ENCODE results near the gene LPCAT2.

Gene LPCAT2

GRCh38 chr16:55543472-55543871 lies 34.6 kb downstream of the LPCAT2 start:
- H3K4me3 Mint-ChIP-seq: no peak overlapping the region
- DNase-seq (ENCODE audit: low spot score in 2 of 2): no peak
- H3K4me1 Mint-ChIP-seq: no peaks in the 10 kb centered on the region
- no peaks in the 10 kb centered on the region for H3K36me3 Mint-ChIP-seq
- H3K27ac Mint-ChIP-seq: no peak overlapping the region
- no peaks in the 10 kb centered on the region for H3K9me3 Mint-ChIP-seq
- no peak for ATAC-seq

DNA sequence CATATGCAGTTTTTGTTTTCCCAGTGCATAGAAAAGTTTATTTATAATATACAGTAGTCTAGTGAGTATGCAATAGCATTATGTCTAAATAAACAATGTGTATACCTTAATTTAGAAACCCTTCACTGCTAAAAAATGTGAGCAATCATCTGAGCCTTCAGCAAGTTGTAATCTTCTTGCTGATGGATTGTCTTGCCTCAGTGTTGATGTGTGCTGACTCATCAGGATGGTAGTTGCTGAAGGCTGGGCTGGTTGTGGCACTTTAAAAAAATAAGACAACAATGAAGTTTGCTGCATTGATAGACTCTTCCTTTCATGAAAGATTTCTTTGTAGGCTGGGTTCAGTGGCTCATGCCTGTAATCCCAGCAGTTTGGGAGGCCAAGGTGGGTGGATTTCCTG lies 43.7 kb downstream of the LPCAT2 start:
- no peak for ATAC-seq
- no peak for DNase-seq (ENCODE audit: low spot score in 2 of 2)
- no peaks in the 10 kb centered on the region for H3K36me3 Mint-ChIP-seq
- no peaks in the 10 kb centered on the region for H3K9me3 Mint-ChIP-seq
- H3K4me1 Mint-ChIP-seq: no peaks in the 10 kb centered on the region
- H3K4me3 Mint-ChIP-seq: no peak overlapping the region
- no peak overlapping the region for H3K27ac Mint-ChIP-seq

GRCh38 chr16:55555436-55555835 lies 46.6 kb downstream of the LPCAT2 start:
- no peak for ATAC-seq
- Mint-ChIP-seq H3K4me3 (no peak overlapping the region), H3K9me3 (no peaks in the 10 kb centered on the region), H3K27ac (no peak overlapping the region), H3K36me3 (no peaks in the 10 kb centered on the region), H3K4me1 (no peaks in the 10 kb centered on the region)
- no peak for DNase-seq (ENCODE audit: low spot score in 2 of 2)

GRCh38 chr16:55557186-55557585 lies 48.3 kb downstream of the LPCAT2 start:
- H3K36me3 Mint-ChIP-seq: no peaks in the 10 kb centered on the region
- ATAC-seq (no peak), DNase-seq (ENCODE audit: low spot score in 2 of 2) (no peak)
- H3K4me3 Mint-ChIP-seq: no peak overlapping the region
- no peaks in the 10 kb centered on the region for H3K9me3 Mint-ChIP-seq
- H3K27ac Mint-ChIP-seq: no peak overlapping the region
- H3K4me1 Mint-ChIP-seq: no peaks in the 10 kb centered on the region

GRCh38 chr16:55559233-55559632 lies 50.4 kb downstream of the LPCAT2 start:
- no peaks in the 10 kb centered on the region for H3K4me1 Mint-ChIP-seq
- H3K27ac Mint-ChIP-seq: no peak overlapping the region
- no peaks in the 10 kb centered on the region for H3K9me3 Mint-ChIP-seq
- H3K36me3 Mint-ChIP-seq: no peaks in the 10 kb centered on the region
- ATAC-seq (no peak), DNase-seq (ENCODE audit: low spot score in 2 of 2) (no peak)
- no peak overlapping the region for H3K4me3 Mint-ChIP-seq

DNA sequence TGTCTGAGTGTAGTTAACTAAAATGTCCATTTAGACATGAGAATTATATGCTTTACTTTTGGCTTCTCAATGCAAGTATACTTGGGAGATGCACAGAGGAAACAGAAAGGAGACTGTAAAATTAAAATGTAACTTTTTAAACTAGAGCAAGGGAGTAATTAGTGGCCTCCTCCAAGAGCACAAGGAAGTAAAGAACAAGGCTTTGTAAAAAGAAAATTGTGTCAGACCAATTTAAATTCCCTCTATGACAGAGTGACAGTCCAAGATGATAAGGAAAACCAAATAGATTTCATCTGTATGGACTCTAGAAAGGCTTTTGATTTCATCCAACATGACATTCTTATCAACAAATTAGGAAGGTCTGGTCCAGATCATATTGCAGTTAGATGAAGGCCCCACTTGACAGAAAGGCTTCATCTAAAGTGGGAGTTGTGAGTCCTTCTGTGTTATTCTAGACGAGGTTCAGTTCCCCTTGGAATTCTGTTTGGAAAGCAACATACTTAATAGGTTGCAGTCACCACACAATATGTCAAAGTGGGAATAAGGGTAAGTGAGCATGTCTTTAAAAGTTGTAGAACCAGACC lies 51.2 kb downstream of the LPCAT2 start:
- no peak overlapping the region for H3K4me3 Mint-ChIP-seq
- no peaks in the 10 kb centered on the region for H3K9me3 Mint-ChIP-seq
- H3K27ac Mint-ChIP-seq: no peak overlapping the region
- no peaks in the 10 kb centered on the region for H3K4me1 Mint-ChIP-seq
- no peak for ATAC-seq
- no peaks in the 10 kb centered on the region for H3K36me3 Mint-ChIP-seq
- DNase-seq (ENCODE audit: low spot score in 2 of 2): no peak

GRCh38 chr16:55561319-55561848 lies 52.5 kb downstream of the LPCAT2 start:
- H3K4me3 Mint-ChIP-seq: no peak overlapping the region
- H3K9me3 Mint-ChIP-seq: no peaks in the 10 kb centered on the region
- H3K27ac Mint-ChIP-seq: no peak overlapping the region
- no peaks in the 10 kb centered on the region for H3K4me1 Mint-ChIP-seq
- no peak for DNase-seq (ENCODE audit: low spot score in 2 of 2)
- ATAC-seq: no peak
- H3K36me3 Mint-ChIP-seq: no peaks in the 10 kb centered on the region

DNA sequence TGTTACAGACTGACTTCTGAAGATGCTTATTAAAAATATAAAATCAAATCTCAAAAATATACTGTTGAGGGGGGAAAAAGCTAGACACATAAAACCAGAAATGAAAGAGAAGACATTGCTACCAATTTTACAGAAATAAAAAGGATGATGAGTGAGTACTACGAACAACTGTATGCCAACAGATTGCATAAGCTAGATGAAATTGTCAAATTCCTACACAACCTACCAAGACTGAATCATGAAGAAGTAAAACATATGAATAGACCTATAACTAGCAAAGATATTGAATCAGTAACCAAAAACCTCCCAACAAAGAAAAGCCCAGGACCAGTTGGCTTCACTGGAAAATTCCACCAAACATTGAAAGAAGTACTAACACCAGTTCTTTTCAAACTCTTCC lies 54.1 kb downstream of the LPCAT2 start:
- no peak overlapping the region for H3K4me3 Mint-ChIP-seq
- DNase-seq (ENCODE audit: low spot score in 2 of 2) (no peak), ATAC-seq (no peak)
- no peaks in the 10 kb centered on the region for H3K4me1 Mint-ChIP-seq
- no peak overlapping the region for H3K27ac Mint-ChIP-seq
- H3K9me3 Mint-ChIP-seq: no peaks in the 10 kb centered on the region
- H3K36me3 Mint-ChIP-seq: no peaks in the 10 kb centered on the region

DNA sequence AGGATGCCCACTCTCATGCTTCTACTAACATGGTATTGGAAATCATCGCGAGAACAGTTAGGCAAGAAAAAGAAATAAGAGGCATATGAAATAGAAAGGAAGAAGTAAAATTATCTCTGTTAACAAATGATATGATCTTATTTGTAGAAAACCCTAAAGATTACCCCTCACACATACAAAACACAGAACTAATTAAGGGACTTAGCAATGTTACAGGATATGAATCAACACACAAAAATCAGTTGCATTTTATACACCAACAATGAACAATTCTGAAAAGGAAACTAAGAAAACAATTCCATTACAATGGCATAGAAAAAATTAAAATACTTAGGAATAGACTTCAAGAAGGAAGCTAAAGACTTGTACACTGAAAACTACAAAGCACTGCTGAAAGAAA lies 54.9 kb downstream of the LPCAT2 start:
- Mint-ChIP-seq H3K4me3 (no peak overlapping the region), H3K4me1 (no peaks in the 10 kb centered on the region), H3K27ac (no peak overlapping the region), H3K9me3 (no peaks in the 10 kb centered on the region), H3K36me3 (no peaks in the 10 kb centered on the region)
- no peak for DNase-seq (ENCODE audit: low spot score in 2 of 2)
- ATAC-seq: no peak

GRCh38 chr16:55565086-55565485 lies 56.2 kb downstream of the LPCAT2 start:
- Mint-ChIP-seq H3K9me3 (no peaks in the 10 kb centered on the region), H3K36me3 (no peaks in the 10 kb centered on the region), H3K27ac (no peak overlapping the region), H3K4me1 (no peaks in the 10 kb centered on the region), H3K4me3 (no peak overlapping the region)
- DNase-seq (ENCODE audit: low spot score in 2 of 2): no peak
- no peak for ATAC-seq

- H3K36me3 Mint-ChIP-seq: no peaks in the 10 kb centered on the region
- no peak within 1 kb of the TSS for H3K27ac Mint-ChIP-seq
- H3K4me1 Mint-ChIP-seq: no peaks in the 10 kb centered on the region
- no peaks in the 10 kb centered on the region for H3K9me3 Mint-ChIP-seq
- H3K4me3 Mint-ChIP-seq: no peak within 1 kb of the TSS
- ATAC-seq (no peak), DNase-seq (ENCODE audit: low spot score in 2 of 2) (no peak)
Measured at GRCh38 chr16:55566432-55567175, 57.7 kb downstream of the LPCAT2 start, which contains the start of gene CAPNS2. CAPNS2 (plus strand) TSS chr16:55566684; CDS start chr16:55566757, 73 bp downstream.

DNA sequence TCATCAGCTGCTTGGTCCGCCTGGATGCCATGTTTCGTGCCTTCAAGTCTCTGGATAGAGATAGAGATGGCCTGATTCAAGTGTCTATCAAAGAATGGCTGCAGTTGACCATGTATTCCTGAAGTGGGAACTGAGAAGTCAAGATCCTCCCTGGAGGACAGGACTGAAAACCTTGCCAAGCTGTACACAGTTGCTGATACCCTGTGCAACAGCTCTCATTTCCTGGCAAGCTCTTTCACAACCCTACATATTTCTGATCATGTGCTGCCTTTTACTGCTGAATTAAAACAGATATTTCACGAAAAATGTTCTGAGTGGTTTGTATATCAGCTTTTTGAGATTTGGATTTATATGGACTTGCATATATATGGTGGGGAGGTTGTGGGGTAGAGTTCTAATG lies 58.5 kb downstream of the LPCAT2 start:
- no peak overlapping the region for H3K4me3 Mint-ChIP-seq
- ATAC-seq: no peak
- no peaks in the 10 kb centered on the region for H3K9me3 Mint-ChIP-seq
- H3K27ac Mint-ChIP-seq: no peak overlapping the region
- H3K4me1 Mint-ChIP-seq: no peaks in the 10 kb centered on the region
- DNase-seq (ENCODE audit: low spot score in 2 of 2): no peak
- H3K36me3 Mint-ChIP-seq: no peaks in the 10 kb centered on the region

DNA sequence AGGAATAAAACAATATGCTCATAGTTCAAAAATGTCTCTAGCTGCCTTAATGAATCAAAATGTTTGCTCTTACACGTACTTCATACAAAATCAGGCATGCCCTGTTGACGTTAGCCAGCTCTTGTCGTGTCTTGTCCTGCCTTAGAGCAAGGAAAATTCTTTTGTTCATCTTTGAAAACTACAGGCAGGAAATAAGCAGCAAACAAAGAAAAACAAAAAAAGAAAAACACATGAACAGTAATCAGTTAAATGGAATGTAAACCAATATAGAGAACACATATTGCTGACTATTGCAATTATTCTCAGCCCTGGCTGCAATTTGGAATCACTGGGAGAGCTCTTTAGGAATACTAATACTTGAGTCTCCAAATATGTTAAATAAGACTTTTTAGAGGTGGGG lies 59.3 kb downstream of the LPCAT2 start:
- no peak for ATAC-seq
- Mint-ChIP-seq H3K4me1 (no peaks in the 10 kb centered on the region), H3K36me3 (no peaks in the 10 kb centered on the region), H3K4me3 (no peak overlapping the region), H3K9me3 (no peaks in the 10 kb centered on the region), H3K27ac (no peak overlapping the region)
- no peak for DNase-seq (ENCODE audit: low spot score in 2 of 2)

- no peak for ATAC-seq
- H3K27ac Mint-ChIP-seq: no peak overlapping the region
- no peak for DNase-seq (ENCODE audit: low spot score in 2 of 2)
- H3K4me3 Mint-ChIP-seq: no peak overlapping the region
- H3K9me3 Mint-ChIP-seq: no peaks in the 10 kb centered on the region
- H3K4me1 Mint-ChIP-seq: no peaks in the 10 kb centered on the region
- no peaks in the 10 kb centered on the region for H3K36me3 Mint-ChIP-seq
Measured at GRCh38 chr16:55569025-55569424, 60.2 kb downstream of the LPCAT2 start.

GRCh38 chr16:55570159-55570558 lies 61.3 kb downstream of the LPCAT2 start:
- no peak overlapping the region for H3K4me3 Mint-ChIP-seq
- no peaks in the 10 kb centered on the region for H3K4me1 Mint-ChIP-seq
- no peaks in the 10 kb centered on the region for H3K36me3 Mint-ChIP-seq
- no peaks in the 10 kb centered on the region for H3K9me3 Mint-ChIP-seq
- no peak overlapping the region for H3K27ac Mint-ChIP-seq
- DNase-seq (ENCODE audit: low spot score in 2 of 2) (no peak), ATAC-seq (no peak)

DNA sequence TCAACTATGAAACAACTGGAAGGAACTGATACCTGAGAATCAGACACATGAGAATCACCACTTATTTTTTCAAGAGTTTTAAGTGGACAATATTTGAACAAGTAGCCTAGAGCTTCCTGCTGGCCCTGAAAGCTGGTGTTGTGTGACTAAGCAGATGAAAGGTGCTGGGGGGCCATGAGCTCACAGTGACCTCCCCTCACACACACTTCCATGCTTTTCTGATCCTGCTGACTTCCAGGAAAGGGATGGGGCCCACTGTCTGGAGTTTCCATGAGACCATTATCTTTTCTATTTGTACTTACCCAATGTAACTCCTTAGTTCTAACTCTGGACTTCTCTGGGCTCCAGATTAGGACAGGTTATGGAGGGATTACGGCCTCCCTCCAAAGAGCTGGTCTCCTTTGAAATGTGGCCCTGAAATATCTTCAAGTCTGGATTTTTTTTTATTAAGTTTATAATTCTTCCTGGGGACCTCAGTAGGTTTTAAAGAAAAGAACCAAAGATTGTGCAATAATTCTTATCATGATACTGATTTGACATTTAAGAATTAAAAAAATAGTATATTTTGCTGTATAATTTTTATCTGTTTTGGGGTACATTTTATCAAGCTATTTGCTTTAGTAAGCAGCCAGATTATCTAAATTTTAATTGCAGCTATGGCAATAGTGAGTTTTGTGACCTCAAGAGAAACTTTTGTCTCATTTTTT lies 62.5 kb downstream of the LPCAT2 start:
- no peak overlapping the region for H3K27ac Mint-ChIP-seq
- no peak for ATAC-seq
- H3K4me3 Mint-ChIP-seq: no peak overlapping the region

More for the DNA sequence above, 62.5 kb downstream of the LPCAT2 start:
- Mint-ChIP-seq H3K4me1 (no peaks in the 10 kb centered on the region), H3K9me3 (no peaks in the 10 kb centered on the region), H3K36me3 (no peaks in the 10 kb centered on the region)
- DNase-seq (ENCODE audit: low spot score in 2 of 2): no peak

Measured in stimulated activated effector memory CD8-positive, alpha-beta T cell treated with anti-CD3 and anti-CD28 coated beads, Interleukin-12 subunit alpha, Interleukin-12 subunit beta, amount 100 ng/mL, for 72 hours (primary cell).